SK-N-SH (cell line): Measurements from ENCODE around the gene PLEKHG5. TPM values are rescaled to one million over a fixed set of nuclear protein-coding genes. Genes with fewer than 3 reads are reported as not detected.

Experiments
- CTCF ChIA-PET: fragments of 300-600, 350-600 bp; formaldehyde crosslinking; extraction: SDS; loops from one replicate; lab custom pipeline; 2021; lab: Yijun Ruan, JAX
- POLR2A ChIA-PET: fragments of 350-600 bp; sonication (Branson Sonifier 250); formaldehyde crosslinking; extraction: SDS; loops from one replicate; lab custom pipeline; 2020; ENCODE audit warnings: antibody characterized with exemption, inconsistent platforms; lab: Yijun Ruan, JAX
- DNase-seq: peaks from one replicate; pipeline ENCODE4 v3.0.0; 2012
- H2AFZ ChIP-seq: fragments of 200-600 bp; sonication (generic); 2 replicates; pipeline ENCODE4 v1.8.1; 2016; ENCODE audit warnings: antibody characterized with exemption, mild to moderate bottlenecking, low read depth
- H3F3A ChIP-seq: fragments of 200-600 bp; sonication (generic); replicated peaks from 2 replicates; pipeline ENCODE3; 2016; ENCODE audit warnings: antibody characterized with exemption, mild to moderate bottlenecking; ENCODE audit not compliant: insufficient read depth
- H3K27ac ChIP-seq, 2 experiments: fragments of 200-500 bp in 1 of 2; fragments of 200-600 bp in 1 of 2; sonication (Bioruptor generic) in 1 of 2; sonication (generic), shearing (Covaris generic) in 1 of 2; 2 replicates each; pipeline versions ENCODE4 v1.5.1 to v1.6.1; 2014 to 2016; ENCODE audit warnings: low read depth in 2 of 2, inconsistent platforms in 1 of 2, low read length in 1 of 2, mild to moderate bottlenecking in 1 of 2, mixed read lengths in 1 of 2
- H3K27me3 ChIP-seq: fragments of 200-600 bp; sonication (generic), shearing (Covaris generic); 2 replicates; pipeline ENCODE4 v1.6.1; 2016; ENCODE audit warnings: mixed run types; ENCODE audit not compliant: insufficient read depth
- H3K36me3 ChIP-seq, 2 experiments: fragments of 200-500 bp in 1 of 2; fragments of 200-600 bp in 1 of 2; sonication (Bioruptor generic) in 1 of 2; sonication (generic) in 1 of 2; replicated peaks in 1 of 2; 2 replicates each; pipeline versions ENCODE3 to v1.5.1; 2014 to 2016; ENCODE audit warnings: low read length in 1 of 2, mild to moderate bottlenecking in 1 of 2; ENCODE audit not compliant: insufficient read depth in 2 of 2, control insufficient read depth in 1 of 2
- H3K4me1 ChIP-seq, 2 experiments: fragments of 200-500 bp in 1 of 2; fragments of 200-600 bp in 1 of 2; sonication (Bioruptor generic) in 1 of 2; sonication (generic), shearing (Covaris generic) in 1 of 2; 2 replicates each; pipeline versions ENCODE4 v1.5.1 to v1.6.1; 2014 to 2016; ENCODE audit warnings: low read depth in 1 of 2, low read length in 1 of 2, mixed run types in 1 of 2; ENCODE audit not compliant: insufficient read depth in 2 of 2, control insufficient read depth in 1 of 2
- H3K4me2 ChIP-seq: fragments of 200-600 bp; sonication (generic), shearing (Covaris generic); 2 replicates; pipeline ENCODE4 v1.6.1; 2017; ENCODE audit warnings: mixed run types
- H3K4me3 ChIP-seq, 2 experiments: fragments of 200-500 bp in 1 of 2; fragments of 200-600 bp in 1 of 2; sonication (Bioruptor generic) in 1 of 2; sonication (generic), shearing (Covaris generic) in 1 of 2; 2 replicates each; pipeline versions ENCODE4 v1.5.1 to v1.8.1; 2014 to 2016; ENCODE audit warnings: low read depth in 2 of 2, inconsistent platforms in 1 of 2, low read length in 1 of 2, mild to moderate bottlenecking in 1 of 2, mixed read lengths in 1 of 2, moderate library complexity in 1 of 2
- H3K79me2 ChIP-seq: fragments of 200-600 bp; sonication (generic); 2 replicates; pipeline ENCODE4 v1.8.1; 2017; ENCODE audit warnings: mild to moderate bottlenecking; ENCODE audit not compliant: insufficient read depth
- H3K9ac ChIP-seq: fragments of 200-600 bp; sonication (generic); 2 replicates; pipeline ENCODE4 v1.6.1; 2017; ENCODE audit warnings: mixed run types
- H3K9me2 ChIP-seq: fragments of 200-600 bp; sonication (generic); 2 replicates; pipeline ENCODE4 v1.6.1; 2017; ENCODE audit warnings: mixed run types
- H3K9me3 ChIP-seq: fragments of 200-600 bp; sonication (generic); 2 replicates; pipeline ENCODE4 v1.6.1; 2017; ENCODE audit warnings: mixed run types, mild to moderate bottlenecking, moderate library complexity
- H4K20me1 ChIP-seq: fragments of 200-600 bp; sonication (generic); 2 replicates; pipeline ENCODE4 v1.6.1; 2017; ENCODE audit warnings: mild to moderate bottlenecking, mixed run types; ENCODE audit not compliant: insufficient read depth
- CHD2 ChIP-seq: fragments of 150-350 bp; IDR thresholded peaks from 2 replicates; pipeline ENCODE4 v1.6.1; 2018; ENCODE audit warnings: low read length; ENCODE audit not compliant: partially characterized antibody
- ELF1 ChIP-seq: IDR thresholded peaks from 2 replicates; pipeline ENCODE4 v1.4.0; 2012
- EP300 ChIP-seq, 2 experiments: IDR thresholded peaks; 2 replicates each; pipeline versions ENCODE4 v1.4.0 to v1.6.1; 2012; ENCODE audit warnings: borderline replicate concordance in 1 of 2, low read depth in 1 of 2, low read length in 1 of 2
- IRF3 ChIP-seq: fragments of 150-350 bp; IDR thresholded peaks from 2 replicates; pipeline ENCODE4 v1.6.1; 2016; ENCODE audit warnings: mild to moderate bottlenecking, low read depth, low read length
- MXI1 ChIP-seq: IDR thresholded peaks from 2 replicates; pipeline ENCODE4 v1.6.1; 2012; ENCODE audit warnings: mild to moderate bottlenecking, low read depth, low read length, improper control_type of control experiment
- POLR2AphosphoS5 ChIP-seq: IDR thresholded peaks from 2 replicates; pipeline ENCODE4 v1.6.1; 2012; ENCODE audit warnings: low read depth, low read length
- REST ChIP-seq: IDR thresholded peaks from 2 replicates; pipeline ENCODE4 v1.6.1; 2012; ENCODE audit warnings: mild to moderate bottlenecking, low read depth, low read length, moderate library complexity
- RXRA ChIP-seq: IDR thresholded peaks from 2 replicates; pipeline ENCODE4 v1.4.0; 2012; ENCODE audit warnings: low read depth, mild to moderate bottlenecking, borderline replicate concordance
- SMC3 ChIP-seq: IDR thresholded peaks from 2 replicates; pipeline ENCODE4 v1.6.1; 2012; ENCODE audit warnings: low read depth, low read length, improper control_type of control experiment
- TCF12 ChIP-seq: IDR thresholded peaks from 2 replicates; pipeline ENCODE4 v1.4.0; 2012
- TEAD4 ChIP-seq: IDR thresholded peaks from 2 replicates; pipeline ENCODE4 v1.4.0; 2012; ENCODE audit warnings: mild to moderate bottlenecking, borderline replicate concordance; ENCODE audit not compliant: insufficient read depth
- YY1 ChIP-seq: IDR thresholded peaks from 2 replicates; pipeline ENCODE4 v1.4.0; 2012; ENCODE audit warnings: low read depth, mild to moderate bottlenecking
- WGBS: methylation state at CpG from one replicate; pipeline ENCODE4 v1.1.6; 2017; ENCODE audit warnings: low lambda C conversion rate; 5-methylcytosine and 5-hydroxymethylcytosine counted together
- polyA plus RNA-seq, 3 experiments: library from polyadenylated mRNA; depleted of rRNA; stranded (reverse); fragments of >200 nt; gene quantifications; 2 replicates each; pipeline ENCODE4 v1.2.3, GENCODE V29; 2012

The PLEKHG5 gene
- polyA plus RNA-seq, 1 of the 3 experiments (the other 2 are of a cell fraction): 14.9 TPM

GRCh38 chr1:6506210-6507036 lies 15.0 kb upstream of the PLEKHG5 start:
- WGBS: 89% methylated on average over 22 of the region's 31 CpGs
- no peak for TF ChIP-seq SMC3
- TF ChIP-seq YY1: no peak
- TF ChIP-seq POLR2AphosphoS5: no peak
- no peak for TF ChIP-seq CHD2
- TF ChIP-seq MXI1: no peak
- TF ChIP-seq RXRA: no peak
- no peak for TF ChIP-seq IRF3
- TF ChIP-seq TEAD4: no peak
- TF ChIP-seq ELF1: no peak
- no peak for TF ChIP-seq EP300 (IDR thresholded peaks at IDR 0.05; ENCODE audit: borderline replicate concordance in 1 of 2, low read depth in 1 of 2, low read length in 1 of 2)
- no peak for TF ChIP-seq REST
- TF ChIP-seq TCF12: no peak
- no peak overlapping the region for H2AFZ ChIP-seq
- no peaks in the 10 kb centered on the region for H3F3A ChIP-seq
- no peaks in the 10 kb centered on the region for H4K20me1 ChIP-seq
- no peaks in the 10 kb centered on the region for H3K79me2 ChIP-seq
- peaks cover 0 to 89% of the 10 kb centered on the region in 2 experiments; a peak in 2 of 4 replicates for H3K4me1 ChIP-seq
- ChIA-PET POLR2A (interaction anchor here (1.0 to 1.6 kb wide), 5 partner anchors 8 to 15 kb away, joined by 3 to 10 read pairs (median 4); partner anchors contain the start of gene PLEKHG5), CTCF (interaction anchor here (0.5 to 17.4 kb wide), 6 partner anchors 11 to 142 kb away, joined by 3 to 211 read pairs (median 7); partner anchors contain the start of gene PLEKHG5)
- no peak overlapping the region for H3K4me2 ChIP-seq
- peak; percentile 40 for DNase-seq
- H3K27me3 ChIP-seq: no peaks in the 10 kb centered on the region
- peak overlapping the region in 1 of 2 experiments; percentile 93; a peak in 2 of 4 replicates for H3K27ac ChIP-seq
- H3K9ac ChIP-seq: no peak overlapping the region
- no peaks in the 10 kb centered on the region for H3K36me3 ChIP-seq
- H3K9me3 ChIP-seq: no peaks in the 10 kb centered on the region
- no peak overlapping the region for H3K4me3 ChIP-seq
- H3K9me2 ChIP-seq: no peaks in the 10 kb centered on the region
